Esophagus (tissue), 2 donors: Measurements from ENCODE around the gene MAVS. TPM values are rescaled to one million over a fixed set of nuclear protein-coding genes. Genes with fewer than 3 reads are reported as not detected.

ENCODE experiments used
- H3K27ac ChIP-seq, 2 donors: one replicate each; pipeline ENCODE4 v1.5.1; 2013; ENCODE audit warnings: low read depth in 2 of 2, mild to moderate bottlenecking in 2 of 2, inconsistent platforms in 1 of 2, low read length in 1 of 2, moderate library complexity in 1 of 2
- H3K27me3 ChIP-seq, 2 donors: one replicate each; pipeline ENCODE4 v1.6.1; 2013; ENCODE audit warnings: low read length in 2 of 2, control low read depth in 1 of 2, mild to moderate bottlenecking in 1 of 2; ENCODE audit not compliant: insufficient read depth in 2 of 2, control insufficient read depth in 1 of 2
- H3K36me3 ChIP-seq, 2 donors: one replicate each; pipeline ENCODE4 v1.6.1; 2013; ENCODE audit warnings: low read length in 1 of 2; ENCODE audit not compliant: control insufficient read depth in 2 of 2, insufficient read depth in 2 of 2
- H3K4me1 ChIP-seq, 2 donors: one replicate each; pipeline ENCODE4 v1.6.1; 2013; ENCODE audit warnings: low read length in 1 of 2; ENCODE audit not compliant: control insufficient read depth in 2 of 2, insufficient read depth in 2 of 2
- H3K4me3 ChIP-seq, 2 donors: one replicate each; pipeline ENCODE4 v1.5.1; 2013; ENCODE audit warnings: low read length in 2 of 2, mild to moderate bottlenecking in 2 of 2, low read depth in 1 of 2, moderate library complexity in 1 of 2
- H3K9me3 ChIP-seq, 2 donors: one replicate each; pipeline ENCODE4 v1.6.1; 2013; ENCODE audit warnings: mild to moderate bottlenecking in 2 of 2, low read depth in 1 of 2, low read length in 1 of 2, moderate library complexity in 1 of 2; ENCODE audit not compliant: control insufficient read depth in 2 of 2, insufficient read depth in 1 of 2
- WGBS, 2 donors: extraction: QIAGEN DNeasy Blood & Tissue Kit; methylation state at CpG; one replicate each; pipeline ENCODE4 v1.1.7; 2013; 5-methylcytosine and 5-hydroxymethylcytosine counted together
- polyA plus RNA-seq, 2 donors: library from polyadenylated mRNA; stranded (reverse); fragments of 200-250 nt; gene quantifications; one replicate each; pipeline ENCODE4 v1.2.3, GENCODE V29; 2013
- donor health status: healthy with polysubstance abuse.
- donor health status: Bipolar disorder and iron deficiency.

Gene MAVS
- polyA plus RNA-seq, 2 donors, result 9.2 to 20.5 TPM

DNA sequence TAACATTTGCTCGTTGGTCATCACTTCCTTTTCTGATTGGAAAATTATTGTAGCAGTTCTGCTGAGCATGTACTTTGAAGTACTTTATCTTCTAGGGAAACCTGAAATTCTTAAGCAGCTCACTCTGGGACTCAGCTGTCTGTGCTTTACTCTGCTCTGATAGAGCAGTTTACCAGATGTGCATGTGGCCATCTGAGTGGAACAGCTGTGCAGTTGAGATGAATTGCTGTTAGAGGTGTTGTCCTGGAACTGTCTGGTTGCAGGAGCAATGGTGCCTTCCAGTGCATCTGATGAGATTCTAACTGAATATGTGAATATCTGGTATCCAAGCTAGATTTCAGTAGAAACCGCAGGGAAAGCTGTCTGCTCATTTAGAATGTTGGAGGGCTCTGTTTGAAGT is 69.7 kb downstream of the MAVS start:
- no peak overlapping the region for H3K4me3 ChIP-seq
- no peak overlapping the region for H3K27ac ChIP-seq
- H3K9me3 ChIP-seq, result no peaks in the 10 kb centered on the region
- WGBS, 2 donors, result 62 to 69% methylated on average over 2 of the region's 2 CpGs
- peaks cover 0 to 16% of the 10 kb centered on the region in 2 donors for H3K36me3 ChIP-seq
- H3K4me1 ChIP-seq, result no peaks in the 10 kb centered on the region
- no peaks in the 10 kb centered on the region for H3K27me3 ChIP-seq

- Histone ChIP-seq H3K27ac (no peak overlapping the region), H3K4me3 (no peak overlapping the region), H3K9me3 (no peaks in the 10 kb centered on the region), H3K4me1 (peaks cover 4 to 10% of the 10 kb centered on the region in 2 donors), H3K27me3 (no peaks in the 10 kb centered on the region), H3K36me3 (peaks cover 2 to 22% of the 10 kb centered on the region in 2 donors)
- WGBS, 2 donors, result 92 to 96% methylated on average over 1 of the region's 1 CpG
Measured at GRCh38 chr20:3919352-3919751, 72.7 kb downstream of the MAVS start.

DNA sequence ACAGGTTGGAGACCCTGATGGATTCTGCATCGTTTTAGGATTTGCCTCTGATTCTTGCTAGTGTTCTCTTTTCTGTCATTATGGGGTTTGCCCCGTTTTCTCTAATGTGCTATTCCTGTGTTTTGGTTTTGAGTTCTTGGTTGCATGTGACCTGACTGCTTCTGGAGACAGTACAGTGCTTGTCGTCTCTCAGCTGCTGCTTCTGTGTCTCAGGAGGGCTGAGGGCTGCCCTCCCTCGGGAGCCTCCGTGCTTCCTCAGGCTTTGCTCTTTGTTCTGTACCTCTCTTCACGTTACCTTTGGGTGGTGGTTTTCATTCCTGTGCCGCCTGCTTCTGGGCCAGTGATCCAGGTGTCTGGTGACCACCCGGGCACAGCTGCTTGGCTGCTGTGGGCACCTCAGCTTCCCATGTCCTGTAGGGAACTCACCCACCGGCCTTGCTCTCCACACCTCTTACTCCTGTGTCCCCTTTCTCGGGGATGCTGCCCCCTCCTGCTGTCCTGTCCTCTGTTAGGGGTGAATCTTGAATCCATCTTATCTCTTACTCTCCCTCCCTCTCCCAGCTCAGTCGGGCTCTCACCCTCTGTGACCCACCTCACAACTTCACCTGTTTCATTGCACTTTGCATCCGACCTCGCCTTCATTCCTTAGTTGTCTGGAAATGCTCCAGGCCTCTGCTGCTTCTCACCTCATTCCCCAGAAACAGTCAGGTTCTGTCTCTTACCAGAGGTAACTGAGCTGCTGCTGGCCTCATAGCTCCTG is 75.8 kb downstream of the MAVS start:
- H3K27ac ChIP-seq, result peak overlapping the region in 1 of 2 donors; percentile 60
- no peaks in the 10 kb centered on the region for H3K27me3 ChIP-seq
- H3K36me3 ChIP-seq, result peaks cover 7 to 24% of the 10 kb centered on the region in 2 donors
- H3K4me3 ChIP-seq, result no peak overlapping the region
- WGBS, 2 donors, result 68% methylated on average over 13 of the region's 13 CpGs
- H3K4me1 ChIP-seq, result peaks cover 9 to 12% of the 10 kb centered on the region in 2 donors
- no peaks in the 10 kb centered on the region for H3K9me3 ChIP-seq

DNA sequence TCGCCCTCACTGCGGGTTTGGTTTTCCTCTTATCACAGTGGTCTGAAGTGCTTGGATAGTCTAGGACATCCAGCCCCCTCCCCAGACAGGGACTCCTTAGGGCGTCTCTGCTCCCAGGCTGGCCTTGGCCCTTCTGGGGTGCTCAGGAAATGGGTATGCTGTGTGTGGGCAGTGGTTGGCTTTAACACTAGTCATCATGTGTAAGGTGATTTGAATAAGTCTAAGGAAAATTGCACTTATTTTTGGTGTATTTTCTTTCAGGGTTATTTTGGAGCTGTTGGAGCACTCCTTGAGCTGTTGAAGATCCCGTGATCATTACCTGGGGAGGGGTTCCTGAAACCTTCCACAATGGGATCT is 76.3 kb downstream of the MAVS start:
- Histone ChIP-seq H3K4me3 (no peak overlapping the region), H3K36me3 (peaks cover 7 to 24% of the 10 kb centered on the region in 2 donors), H3K27ac (peak overlapping the region in 1 of 2 donors; percentile 60), H3K9me3 (no peaks in the 10 kb centered on the region), H3K27me3 (no peaks in the 10 kb centered on the region), H3K4me1 (peaks cover 9 to 12% of the 10 kb centered on the region in 2 donors)
- WGBS, 2 donors, result 67 to 80% methylated on average over 4 of the region's 4 CpGs

DNA sequence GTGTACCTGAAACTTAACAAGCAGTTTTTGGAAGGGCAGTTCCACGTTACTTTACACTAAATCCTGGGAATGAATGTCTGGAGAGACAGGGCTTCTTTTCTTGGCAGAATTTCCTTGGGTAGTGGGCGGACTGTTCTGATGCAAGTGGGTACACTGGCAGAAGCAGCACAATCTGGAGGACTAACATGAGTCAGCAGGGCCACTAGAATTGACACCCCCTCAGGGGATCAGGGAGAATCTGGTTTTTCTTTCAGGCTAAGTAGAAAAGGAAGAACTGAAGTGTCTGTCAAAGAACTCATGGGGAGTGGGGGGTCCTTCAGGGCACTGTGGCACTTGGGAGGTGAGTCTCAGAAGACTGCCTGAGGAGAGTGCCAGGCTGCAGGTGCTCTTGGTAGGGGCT is 77.2 kb downstream of the MAVS start:
- H3K27ac ChIP-seq, result no peak overlapping the region
- no peaks in the 10 kb centered on the region for H3K27me3 ChIP-seq
- peaks cover 9 to 12% of the 10 kb centered on the region in 2 donors for H3K4me1 ChIP-seq
- H3K4me3 ChIP-seq, result no peak overlapping the region
- 55 to 71% methylated on average over 2 of the region's 2 CpGs for WGBS, 2 donors
- H3K36me3 ChIP-seq, result peaks cover 7 to 21% of the 10 kb centered on the region in 2 donors
- no peaks in the 10 kb centered on the region for H3K9me3 ChIP-seq

GRCh38 chr20:3924304-3925112 is 77.9 kb downstream of the MAVS start:
- Histone ChIP-seq H3K9me3 (no peaks in the 10 kb centered on the region), H3K27me3 (no peaks in the 10 kb centered on the region), H3K4me1 (peaks cover 9 to 12% of the 10 kb centered on the region in 2 donors), H3K4me3 (no peak overlapping the region), H3K27ac (no peak overlapping the region), H3K36me3 (peaks cover 7 to 21% of the 10 kb centered on the region in 2 donors)
- WGBS, 2 donors, result 65 to 75% methylated on average over 13 of the region's 13 CpGs

DNA sequence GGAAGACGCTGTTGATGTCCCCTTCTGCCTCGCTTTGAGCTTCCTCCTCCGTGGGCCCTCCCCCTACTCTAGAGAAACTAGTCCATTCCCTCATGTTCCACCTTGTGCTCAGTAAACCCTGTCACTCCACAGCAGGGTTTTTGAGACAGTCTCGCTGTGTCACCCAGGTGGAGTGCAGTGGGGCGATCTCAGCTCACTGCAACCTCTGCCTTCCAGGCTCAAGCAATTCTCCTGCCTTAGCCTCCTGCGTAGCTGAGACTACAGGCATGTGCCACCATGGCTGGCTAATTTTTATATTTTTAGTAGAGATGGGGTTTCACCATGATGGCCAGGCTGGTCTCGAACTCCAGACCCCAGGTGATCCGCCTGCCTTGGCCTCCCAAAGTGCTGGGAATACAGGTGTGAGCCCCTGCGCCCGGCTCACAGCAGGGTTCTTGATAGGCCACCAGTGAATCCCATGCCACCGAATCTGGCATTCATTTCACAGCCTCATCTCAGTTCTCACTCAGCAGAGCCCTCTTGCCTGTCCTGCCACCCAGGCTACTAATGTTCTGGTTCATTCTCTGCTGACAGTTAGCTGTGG is 78.6 kb downstream of the MAVS start:
- Histone ChIP-seq H3K27me3 (no peaks in the 10 kb centered on the region), H3K4me3 (no peak overlapping the region), H3K36me3 (peaks cover 7 to 21% of the 10 kb centered on the region in 2 donors), H3K9me3 (no peaks in the 10 kb centered on the region), H3K27ac (no peak overlapping the region), H3K4me1 (peaks cover 9 to 12% of the 10 kb centered on the region in 2 donors)
- 94 to 95% methylated on average over 11 of the region's 11 CpGs for WGBS, 2 donors

Other genes with a start within 250 kb of the MAVS start
- not detected for gene GFRA4, start 183.4 kb upstream of the MAVS start, polyA plus RNA-seq
- gene ADAM33, start 164.8 kb upstream of the MAVS start, polyA plus RNA-seq, result 10 to 100 TPM; 27.3 to 83.1 TPM
- gene SIGLEC1, start 134.2 kb upstream of the MAVS start, polyA plus RNA-seq, result 1 to 10 TPM; 1.1 to 1.4 TPM
- gene HSPA12B, start 114.1 kb upstream of the MAVS start, polyA plus RNA-seq, result 1 to 10 TPM; 2.0 to 2.3 TPM
- gene ADISSP, start 79.1 kb upstream of the MAVS start, polyA plus RNA-seq, result 10 to 100 TPM; 18.0 to 33.2 TPM
- under 1 TPM; 0.07 to 0.08 TPM for gene SPEF1, start 65.4 kb upstream of the MAVS start, polyA plus RNA-seq
- gene CENPB, start 60.1 kb upstream of the MAVS start, polyA plus RNA-seq, result 10 to 100 TPM; 33.3 to 43.4 TPM
- gene CDC25B, start 50.5 kb upstream of the MAVS start, polyA plus RNA-seq, result 10 to 100 TPM; 15.6 to 21.8 TPM
- 1 to 10 TPM; 4.6 to 7.9 TPM for gene AP5S1, start 26.3 kb upstream of the MAVS start, polyA plus RNA-seq
- gene PANK2, start 42.6 kb downstream of the MAVS start, polyA plus RNA-seq, result 10 to 100 TPM; 31.0 to 31.9 TPM
- 1 to 10 TPM; 3.0 to 3.9 TPM for gene RNF24, start 168.7 kb downstream of the MAVS start, polyA plus RNA-seq